Medulla oblongata (tissue), 1 donor: ENCODE data around the gene HGFAC.
A peak's percentile ranks its signal among the peaks of the same experiment; 100 is the strongest.

Experiments used
- DNase-seq: peaks from one replicate; pipeline ENCODE4 v3.0.0-alpha.2; 2015; ENCODE audit errors: extremely low spot score

HGFAC gene

DNA sequence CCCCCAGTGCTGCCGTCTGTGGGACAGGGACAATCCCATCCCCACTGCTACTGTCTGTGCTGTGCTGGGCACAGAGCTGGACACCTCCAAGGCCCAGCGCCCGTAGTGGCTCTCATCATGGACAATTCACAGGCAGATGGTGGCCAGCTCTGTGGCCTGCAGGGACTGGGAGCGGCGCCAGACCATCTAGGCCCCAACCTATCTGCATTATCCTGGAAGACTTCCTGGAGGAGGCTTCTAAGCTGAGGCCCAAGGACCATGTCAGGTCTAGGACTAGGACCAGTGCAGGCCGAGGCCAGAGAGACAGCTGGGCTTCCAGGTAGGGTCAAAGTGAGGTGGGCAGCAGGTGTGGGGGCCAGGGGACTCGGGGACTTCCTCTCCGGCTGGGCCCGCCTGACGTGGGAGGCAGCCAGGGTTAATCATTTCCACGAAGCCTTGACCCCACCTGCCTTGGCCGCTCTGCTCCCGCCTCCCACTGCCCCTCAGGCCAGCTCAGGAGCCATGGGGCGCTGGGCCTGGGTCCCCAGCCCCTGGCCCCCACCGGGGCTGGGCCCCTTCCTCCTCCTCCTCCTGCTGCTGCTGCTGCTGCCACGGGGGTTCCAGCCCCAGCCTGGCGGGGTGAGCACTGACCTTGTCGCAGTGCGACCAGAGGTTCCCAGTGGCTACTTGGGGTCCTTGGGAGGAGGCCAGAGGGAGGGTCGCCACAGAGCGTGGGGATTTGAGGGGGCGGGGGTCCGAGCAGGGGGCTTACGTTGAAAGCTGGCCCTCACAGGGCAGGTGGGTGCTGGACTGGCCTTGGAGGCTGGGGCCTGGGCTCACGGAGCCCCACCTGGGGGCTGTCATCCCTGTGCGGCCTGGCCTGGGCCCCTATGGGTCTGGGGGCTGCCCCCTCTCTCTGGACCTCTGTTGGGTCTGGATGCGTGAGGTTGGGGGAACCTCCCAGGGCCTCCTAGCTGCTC is at the start of gene HGFAC:
TSS of gene HGFAC (plus strand) at position 468 of the 959 bp plus-strand sequence. CDS start at position 502, 34 bp downstream.
- DNase-seq, result no peak

DNA sequence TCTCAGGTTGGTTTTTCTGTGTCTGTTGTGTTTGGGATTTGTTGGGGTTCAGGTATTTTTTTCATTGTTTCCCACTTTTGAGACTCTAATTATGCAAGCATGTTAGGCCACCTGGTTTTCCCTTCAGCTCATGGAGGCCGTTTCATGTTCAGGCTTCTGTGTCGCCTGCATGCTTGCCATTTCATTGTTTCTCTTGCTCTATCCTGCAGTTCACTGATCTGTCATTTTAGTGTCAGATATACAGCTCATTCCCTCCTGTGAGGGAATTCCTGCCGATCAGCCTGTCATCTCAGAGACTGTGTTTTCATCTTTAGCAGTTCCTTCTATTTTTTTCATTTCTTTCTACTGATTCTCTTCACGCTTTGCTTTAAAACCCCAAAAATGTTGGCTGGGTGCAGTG is 49.4 kb upstream of the HGFAC start:
- no peak for DNase-seq

DNA sequence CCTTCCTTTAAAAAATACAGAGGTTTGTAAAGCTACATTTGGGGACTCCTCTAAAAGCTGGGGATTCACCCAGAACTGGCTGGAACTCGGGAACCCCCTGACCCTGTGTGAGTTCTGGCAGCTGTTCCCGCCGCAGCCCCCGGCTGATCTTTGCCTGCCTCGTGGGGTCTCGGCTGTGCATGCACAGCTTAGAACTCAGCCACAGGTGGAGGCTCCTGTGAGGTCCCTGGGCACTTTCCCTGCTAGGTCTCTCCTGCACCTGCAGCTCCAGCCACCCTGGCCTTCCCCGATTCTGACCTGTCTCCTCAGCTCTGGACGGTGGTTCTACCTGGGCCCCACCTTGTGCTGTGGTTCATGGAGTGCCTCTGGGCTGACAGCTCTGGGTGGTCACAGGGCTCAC is 48.6 kb upstream of the HGFAC start:
- DNase-seq, result no peak

DNA sequence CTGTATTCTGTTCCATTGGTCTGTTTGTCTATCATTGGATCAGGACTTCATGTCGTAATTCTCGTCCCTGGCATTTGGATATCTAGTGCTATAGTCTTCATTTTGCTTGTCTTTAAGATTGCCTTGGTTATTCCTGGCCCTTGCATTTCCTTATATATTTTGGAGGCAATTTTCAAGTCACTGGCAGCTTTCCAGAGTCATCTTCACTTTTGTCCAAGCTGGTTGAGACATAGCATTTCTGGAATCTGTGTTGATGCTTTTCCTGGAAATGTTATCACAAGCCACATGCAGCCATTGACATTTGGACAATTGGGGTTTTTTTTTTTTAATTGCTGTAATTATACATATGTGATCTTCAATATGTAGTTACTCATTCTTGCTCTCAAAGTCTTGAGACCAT is 45.2 kb upstream of the HGFAC start:
- no peak for DNase-seq

DNA sequence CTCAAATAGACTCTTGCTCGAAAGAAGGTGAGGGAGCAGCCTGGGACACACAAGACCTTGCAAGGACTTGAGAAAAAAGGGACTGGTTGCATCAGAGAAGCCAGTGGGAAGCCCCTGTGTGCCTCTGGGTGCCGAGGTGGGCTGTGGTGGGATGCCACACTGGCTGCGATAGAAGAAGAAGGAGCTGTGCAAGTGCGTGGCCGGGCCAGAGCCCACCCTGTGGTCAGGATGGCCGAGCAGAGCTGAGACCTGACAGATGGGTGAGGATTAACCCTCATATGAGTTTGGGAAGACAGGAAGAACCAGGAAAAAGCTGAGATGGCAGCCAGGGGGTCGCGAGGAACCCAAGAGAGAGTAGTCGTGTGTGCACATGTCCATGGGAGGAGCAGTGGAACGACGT is 44.6 kb upstream of the HGFAC start:
- no peak for DNase-seq

DNA sequence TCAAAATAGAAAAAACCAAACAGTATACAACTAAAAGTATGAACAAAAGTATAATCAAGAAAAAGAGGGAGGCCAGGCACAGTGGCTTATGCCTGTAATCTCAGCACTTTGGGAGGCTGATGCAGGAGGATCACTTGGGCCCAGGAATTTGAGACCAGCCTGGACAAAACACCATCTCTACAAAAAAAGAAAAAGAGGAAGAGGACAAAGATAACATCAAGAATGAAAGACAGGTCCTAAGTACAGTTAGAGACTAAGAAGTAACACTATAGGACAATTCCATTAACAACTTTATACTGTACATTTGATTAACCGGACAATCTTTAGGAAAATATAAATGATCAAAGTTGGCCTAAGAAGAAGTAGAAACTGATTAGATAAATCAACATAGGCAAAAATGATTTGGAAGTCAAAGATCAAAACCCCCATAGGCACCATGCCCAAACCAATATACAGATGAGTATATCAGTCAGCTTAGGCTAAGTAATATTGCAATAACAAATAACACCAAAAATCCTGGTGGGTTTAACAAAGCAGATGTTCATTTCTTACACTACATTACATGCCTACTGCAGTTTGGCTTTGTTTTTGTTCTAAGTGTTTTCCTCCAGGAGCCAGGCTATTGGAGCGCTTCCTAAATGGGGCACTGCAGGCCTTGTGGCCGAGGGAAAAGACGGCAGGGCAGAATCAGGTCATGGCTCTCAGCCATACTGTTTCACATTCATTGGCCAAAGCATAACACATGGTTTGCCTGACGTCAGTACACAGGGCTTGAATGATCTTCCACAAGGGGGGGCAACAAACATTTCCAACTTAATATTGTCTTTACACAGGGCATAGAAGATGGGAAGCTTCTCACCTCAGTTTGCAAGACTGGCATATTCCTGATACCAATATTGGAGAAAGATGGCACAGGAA is 42.2 kb upstream of the HGFAC start:
- DNase-seq, result peak; percentile 42

DNA sequence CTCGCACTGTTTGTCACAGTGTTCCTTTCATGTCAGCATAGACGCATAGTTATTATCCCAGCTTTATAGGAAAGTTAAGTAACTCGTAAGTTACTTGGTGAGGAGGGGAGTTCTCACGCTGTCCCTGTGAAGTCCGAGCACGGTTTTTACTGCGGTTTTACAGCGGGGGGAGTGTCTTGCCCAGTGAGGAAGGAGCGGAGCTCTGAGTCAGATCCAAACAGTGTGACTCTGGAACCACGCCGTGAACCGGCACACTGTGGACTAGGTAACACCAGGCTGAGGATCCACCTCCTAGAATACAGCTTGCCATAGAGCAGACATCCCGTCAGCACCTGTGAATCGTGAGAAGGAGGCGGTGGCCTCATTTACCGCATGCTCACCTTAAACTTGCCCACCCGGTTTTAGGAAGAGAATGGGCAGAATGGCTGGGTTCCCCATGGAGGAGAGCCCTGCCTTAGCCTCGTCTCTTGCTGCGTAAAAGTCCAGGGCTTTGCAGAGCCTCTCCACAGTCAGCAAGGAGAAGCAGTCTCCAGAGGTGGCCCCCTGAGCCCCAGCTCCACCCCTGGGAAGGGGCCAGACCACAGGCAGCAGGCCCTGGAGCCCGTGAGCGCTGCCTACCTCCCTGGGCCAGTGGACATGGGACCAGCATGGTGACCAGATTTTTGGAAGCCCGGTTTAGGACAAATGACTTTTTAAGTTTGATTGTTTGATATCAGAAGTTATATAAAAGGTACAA is 40.2 kb upstream of the HGFAC start:
- DNase-seq, result no peak

DNA sequence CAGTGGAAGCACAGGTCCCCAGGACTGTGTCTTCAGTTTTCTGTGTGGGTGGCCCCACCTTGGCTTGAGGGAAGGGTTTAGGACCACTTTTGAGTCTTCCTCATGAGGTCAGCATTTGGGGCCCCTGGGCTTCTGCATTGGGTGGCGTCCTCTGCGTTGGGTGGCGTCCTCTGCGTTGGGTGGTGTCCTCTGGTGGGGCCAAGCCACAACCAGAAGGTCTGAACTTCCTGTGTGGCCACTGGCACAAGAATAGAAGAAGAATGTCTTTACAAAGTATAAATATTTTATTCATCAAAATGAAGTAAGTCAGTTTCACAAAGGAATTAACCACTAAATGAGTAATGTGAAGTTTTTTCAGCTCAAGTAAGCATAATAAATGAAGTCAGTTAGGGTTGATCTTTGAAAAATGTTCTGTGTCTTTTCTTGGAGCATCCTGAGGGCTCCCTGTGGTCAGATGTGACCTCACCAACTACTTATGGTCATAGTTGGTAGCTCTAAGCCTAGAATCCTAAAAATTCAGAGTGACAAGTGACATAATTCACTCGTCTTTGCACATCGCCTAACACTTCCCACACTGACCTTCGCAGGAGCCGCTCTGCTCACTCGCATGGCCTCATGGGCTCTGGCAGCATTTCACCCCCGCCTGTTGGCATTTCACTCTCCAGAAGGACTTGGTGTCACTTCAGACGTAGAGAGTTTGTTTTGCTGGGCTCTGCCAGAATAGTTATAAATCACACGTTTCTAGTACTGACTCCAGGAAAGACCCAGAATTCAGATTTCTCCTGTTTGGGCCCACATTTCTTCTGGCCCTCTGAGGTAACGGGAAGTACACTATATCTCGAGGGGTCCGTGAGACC is 39.0 kb upstream of the HGFAC start:
- no peak for DNase-seq

DNA sequence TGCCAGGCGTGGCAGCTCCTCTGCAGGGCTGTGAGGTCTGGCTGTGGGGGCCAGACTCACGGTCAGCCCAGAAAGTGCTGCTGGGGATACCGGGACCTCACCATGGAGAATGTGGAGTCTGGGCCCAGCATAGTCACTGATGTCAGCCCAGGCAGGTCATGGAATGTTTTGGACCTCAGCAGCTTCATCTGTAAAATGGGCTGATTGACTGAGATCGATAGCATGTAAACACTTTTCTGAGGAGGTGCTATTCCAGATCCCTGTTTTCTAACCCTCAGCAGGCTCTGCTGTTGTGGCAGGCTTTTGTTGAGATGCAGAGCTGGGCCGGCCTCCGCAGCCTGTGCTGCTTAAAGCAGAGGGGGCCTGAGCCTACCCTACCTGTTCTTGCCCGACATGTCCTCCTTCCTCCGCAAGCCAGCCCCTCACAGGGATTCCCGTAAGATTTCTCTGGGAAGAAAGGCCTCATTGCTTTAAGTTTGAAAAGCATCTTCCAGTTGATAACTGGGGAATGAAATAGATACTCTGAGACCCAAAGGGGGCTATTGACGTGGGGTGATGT is 38.3 kb upstream of the HGFAC start:
- no peak for DNase-seq

DNA sequence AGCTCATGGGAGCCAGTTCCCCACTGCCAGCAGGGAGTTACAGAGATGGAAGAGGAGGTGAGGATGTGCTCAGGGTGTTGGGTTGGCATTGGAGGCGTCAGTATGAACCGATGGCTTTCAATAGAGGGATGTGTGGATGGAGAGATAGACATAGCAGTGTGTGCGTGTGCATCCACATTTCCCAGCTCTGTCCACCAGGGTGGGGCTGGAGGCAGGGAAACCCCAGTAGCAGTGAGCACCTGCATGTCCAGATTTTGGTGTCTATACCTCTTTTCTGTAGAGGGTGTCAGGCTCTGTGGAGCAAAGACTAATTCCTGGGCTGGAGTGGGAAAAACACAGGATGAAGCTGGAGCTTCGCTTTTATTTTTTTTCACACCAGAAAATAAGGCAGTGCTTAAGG is 37.2 kb upstream of the HGFAC start:
- no peak for DNase-seq

DNA sequence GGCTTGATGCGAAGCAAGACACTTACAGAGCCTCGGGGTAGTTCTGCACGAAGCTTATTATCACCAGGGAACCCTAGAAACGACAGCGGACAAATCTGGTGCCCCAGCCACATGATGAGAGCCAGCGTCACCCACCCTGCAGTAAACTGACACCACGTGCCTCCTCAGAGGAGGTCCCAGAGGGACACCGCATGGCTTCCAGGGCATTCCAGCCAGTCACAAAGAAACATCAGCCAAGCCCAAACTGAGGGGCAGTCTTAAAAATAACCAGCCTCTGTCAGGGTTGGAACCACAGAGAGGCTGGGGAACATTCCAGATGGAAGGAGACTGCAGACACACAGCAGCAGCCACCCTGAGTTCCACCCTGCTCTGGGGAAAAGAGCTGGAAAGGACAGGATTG is 36.6 kb upstream of the HGFAC start:
- DNase-seq, result peak; percentile 35

DNA sequence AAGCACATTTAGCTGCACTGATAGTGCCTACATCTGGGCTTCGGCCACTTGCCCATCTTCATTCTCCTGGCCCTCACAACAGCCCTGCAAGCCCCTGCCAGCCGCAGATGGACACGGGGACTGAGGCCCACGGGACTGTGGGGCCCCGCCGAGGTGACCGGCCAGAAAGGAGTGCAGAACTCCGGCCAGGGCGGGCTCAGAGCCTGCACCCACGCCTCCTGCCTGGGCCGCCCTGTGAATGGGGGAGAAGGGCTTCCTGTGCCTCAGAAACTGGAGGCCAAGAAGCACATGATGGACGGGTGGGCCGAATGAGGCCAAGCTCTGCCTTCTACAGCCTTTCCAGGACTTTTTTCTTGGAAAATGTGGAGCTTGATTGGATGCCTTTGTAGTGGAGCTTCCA is 35.7 kb upstream of the HGFAC start:
- peak; percentile 31 for DNase-seq

DNA sequence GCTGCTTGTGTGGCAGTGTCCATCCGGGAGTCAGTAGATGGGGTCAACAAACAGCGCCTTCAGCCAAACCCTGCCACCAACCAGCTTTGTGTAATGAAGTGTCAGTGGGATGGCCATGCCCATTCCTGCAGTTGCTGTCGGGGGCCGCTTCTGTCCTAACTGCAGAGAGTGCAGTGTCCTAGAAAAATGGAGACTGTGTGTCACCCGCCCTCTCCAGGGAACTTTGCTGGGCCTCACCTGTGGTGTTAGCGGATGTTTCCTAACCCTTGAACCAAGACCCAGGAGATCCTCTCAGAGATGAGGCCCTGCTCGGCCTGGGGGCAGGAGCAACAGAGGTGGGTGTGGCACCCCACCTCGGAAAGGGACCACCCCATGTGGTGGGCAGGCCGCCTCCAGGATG is 35.3 kb upstream of the HGFAC start:
- no peak for DNase-seq

DNA sequence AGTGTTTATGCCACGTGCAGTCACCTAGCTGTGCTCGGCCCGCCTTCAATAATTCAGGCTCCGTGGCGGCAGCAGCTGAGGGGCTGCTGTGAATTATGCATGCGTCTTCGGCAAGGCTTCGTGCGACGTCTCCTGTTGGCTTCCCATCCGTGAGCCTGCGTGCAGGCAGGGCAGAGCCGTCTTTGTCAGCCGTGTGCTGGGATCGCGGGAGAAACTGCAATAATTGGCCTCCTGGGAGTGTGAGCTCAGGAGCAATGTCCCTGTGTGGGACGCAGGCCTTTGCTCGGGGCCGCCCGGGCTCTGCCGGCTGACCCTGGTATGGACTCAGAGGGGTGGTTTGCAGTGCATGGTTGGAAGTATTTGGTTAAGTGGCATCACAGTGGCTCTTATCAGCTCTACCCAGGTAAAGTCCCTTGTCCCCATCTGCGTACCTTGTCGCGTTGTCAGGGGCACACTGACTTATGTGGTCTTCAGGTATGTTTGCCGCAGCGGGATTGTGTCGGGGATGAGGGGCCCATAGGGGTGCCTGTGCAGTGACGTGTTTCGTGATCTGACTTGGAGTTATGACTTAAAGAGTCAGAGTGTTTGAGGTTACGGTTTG is 34.5 kb upstream of the HGFAC start:
- DNase-seq, result no peak

DNA sequence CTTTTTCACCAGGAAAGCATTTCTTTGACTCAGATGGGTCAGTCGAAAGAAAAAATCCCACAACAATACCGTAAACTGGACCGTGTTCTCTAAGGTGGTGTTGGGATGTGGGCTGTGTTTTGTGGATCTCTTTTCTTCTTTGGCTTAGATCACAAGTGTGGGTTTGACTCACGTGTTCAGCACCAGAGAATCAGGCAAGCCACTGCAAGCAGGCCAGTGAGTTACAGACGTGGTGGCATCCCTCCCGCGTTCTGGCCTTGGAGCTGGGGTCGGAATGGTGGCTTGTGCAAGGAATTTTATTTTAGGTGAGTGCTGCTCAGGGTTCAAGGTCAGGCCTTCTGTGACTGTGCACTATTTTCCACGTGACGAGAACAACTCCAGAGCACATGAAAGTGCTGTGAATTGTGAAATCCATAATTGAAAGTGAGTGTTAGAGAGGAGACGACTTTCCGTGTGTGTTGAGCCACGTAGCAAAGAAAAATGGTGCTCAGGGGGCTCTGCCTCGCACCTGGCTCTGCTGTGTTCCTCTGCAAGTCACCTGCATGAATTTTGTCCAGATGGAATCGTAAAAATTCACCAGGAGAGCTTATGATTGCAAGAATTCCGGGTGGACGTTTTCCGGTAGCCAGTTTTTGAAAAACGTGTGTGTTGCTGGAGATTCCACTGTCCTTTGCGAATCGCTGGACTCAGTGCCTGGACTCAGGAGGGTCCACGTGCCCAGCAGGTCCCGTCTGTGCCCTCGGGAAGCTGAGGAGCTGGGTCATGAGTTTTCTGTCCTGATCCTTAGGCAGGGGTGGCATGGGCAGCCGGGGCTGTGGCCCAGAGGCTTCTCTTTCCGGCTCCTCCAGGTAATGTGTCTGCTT is 33.6 kb upstream of the HGFAC start:
- no peak for DNase-seq

DNA sequence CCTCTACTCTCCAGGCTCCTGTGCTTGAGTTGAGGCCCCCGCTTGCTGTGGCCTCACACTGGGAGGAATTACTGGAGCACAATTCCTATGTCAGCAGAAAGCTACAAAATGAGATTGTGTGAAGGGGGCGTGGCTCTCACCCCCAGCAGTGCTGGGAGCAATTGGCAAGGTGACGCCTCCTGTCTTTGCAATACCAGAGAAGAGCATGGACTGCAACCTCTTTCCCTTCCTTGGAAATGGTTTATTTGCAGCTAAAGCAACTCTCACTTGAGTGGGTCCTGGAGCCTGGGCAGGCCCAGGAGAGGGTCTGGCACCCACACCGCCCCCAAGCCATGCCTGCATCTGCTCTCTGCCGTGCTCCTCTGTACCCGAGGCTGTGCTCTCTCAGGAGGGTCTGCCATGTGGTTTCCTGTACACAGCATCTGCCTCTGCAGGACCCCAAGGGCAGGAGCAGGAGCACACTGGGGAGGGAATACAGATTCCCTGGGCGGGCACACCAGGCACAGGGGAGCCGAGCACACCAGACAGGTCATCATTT is 32.9 kb upstream of the HGFAC start:
- DNase-seq, result no peak

DNA sequence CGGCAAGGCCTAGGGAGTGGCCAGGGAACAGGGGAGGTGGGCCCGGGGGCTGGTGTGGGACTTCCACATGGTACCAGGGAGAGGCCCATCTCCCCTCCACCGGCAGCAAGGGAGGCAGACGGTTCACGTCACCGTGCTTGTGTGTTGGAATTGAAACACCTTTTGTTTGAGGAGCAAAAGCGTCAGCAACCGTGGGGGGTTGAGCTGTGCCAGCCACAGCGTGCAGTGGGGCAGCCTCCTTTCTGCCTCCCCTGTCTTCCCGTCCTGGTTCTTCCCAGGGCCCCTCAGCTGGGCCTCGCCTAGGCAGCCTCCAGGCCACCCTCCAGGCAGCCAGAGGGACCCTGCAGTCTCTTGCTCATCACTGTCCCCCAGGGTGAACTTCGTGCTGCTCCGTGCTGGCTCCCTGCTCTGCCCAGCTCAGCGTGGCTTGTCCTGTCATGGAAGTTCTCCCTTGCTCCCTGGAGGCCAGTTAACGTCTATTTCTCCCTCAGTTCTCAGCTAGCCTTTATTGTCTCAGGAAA is 32.1 kb upstream of the HGFAC start:
- DNase-seq, result no peak

DNA sequence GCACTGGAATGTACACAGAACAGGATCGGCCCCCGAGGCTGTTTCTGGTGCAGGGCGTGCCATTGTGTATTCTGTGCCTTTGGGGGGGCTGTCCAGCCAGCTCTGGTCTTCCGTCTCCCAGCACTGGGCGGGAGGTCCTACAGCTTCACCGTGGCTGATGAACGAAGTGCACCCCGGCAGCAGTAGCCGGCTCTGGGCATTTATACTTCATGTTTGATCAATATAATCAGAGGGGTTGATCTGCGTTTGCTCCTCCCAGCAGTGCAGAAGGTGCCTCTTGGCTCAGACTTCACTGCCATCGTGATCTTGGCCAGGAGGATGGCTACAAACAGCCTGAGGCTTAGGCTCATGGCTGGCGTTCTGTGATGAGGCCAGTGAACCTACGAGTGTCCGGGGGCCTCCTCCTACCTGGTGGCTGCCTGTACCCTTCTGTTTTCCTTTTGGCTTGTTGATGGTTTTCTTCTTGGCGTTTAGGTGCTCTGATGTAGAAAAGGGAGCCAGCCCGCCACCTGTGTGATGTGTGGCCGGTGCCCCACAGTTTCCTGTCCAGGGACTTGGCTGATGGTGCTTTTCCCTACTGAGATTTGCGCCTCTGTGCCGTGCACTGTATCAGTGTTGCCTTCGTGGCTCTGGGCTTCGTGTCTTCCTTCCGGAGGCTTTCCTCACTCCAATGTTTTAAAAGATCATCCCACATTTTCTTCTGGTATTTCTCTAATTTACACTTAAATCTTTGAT is 31.2 kb upstream of the HGFAC start:
- DNase-seq, result no peak
